ENCODE results near the gene TRPM2. TPM values are rescaled to one million over a fixed set of nuclear protein-coding genes. Genes with fewer than 3 reads are reported as not detected.

TRPM2 gene
- total and polyA plus RNA-seq, 10 of the 15 experiments (the other 5 are each of a cell fraction or from before 2014, with no cell fraction given): 0.03 to 9.1 (median 2.6) TPM

DNA sequence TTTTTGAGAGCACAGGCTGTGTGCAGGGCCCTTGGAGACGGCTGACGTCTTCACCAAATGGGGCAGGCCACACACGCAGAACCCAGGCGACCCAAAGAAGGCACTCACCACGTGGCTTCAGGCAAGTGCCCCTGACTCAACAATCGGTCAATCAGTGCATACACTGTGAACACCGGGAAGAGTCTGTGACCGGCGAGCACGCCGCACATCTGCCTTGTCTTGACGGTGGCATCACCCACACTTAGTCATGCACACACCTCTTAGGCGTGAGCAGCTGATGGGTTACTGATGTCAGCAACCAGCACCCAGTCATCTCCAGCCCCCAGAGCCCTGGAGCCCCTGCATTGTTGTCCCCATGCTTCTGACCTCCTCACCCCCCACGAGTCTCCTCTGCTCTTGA, 97.0 kb downstream of the TRPM2 start:
- FAIRE-seq: no peak
- ATAC-seq: no peak
- no peak for DNase-seq (ENCODE audit: low read depth, low spot score)
- intact Hi-C loops (cut with micrococcal nuclease; ENCODE audit: unreplicated experiment): no loop called here
- no peak overlapping the region for H3K4me3 ChIP-seq
- TF ChIP-seq TCF3 (IDR thresholded peaks at IDR 0.05; ENCODE audit: borderline replicate concordance, insufficient read depth, low read depth, low read length) (no peak), EGR1 (IDR thresholded peaks at IDR 0.05; ENCODE audit: borderline replicate concordance in 1 of 2, low read depth in 2 of 2, low read length in 2 of 2) (no peak)
- TF ChIP-seq, protein P1, sequence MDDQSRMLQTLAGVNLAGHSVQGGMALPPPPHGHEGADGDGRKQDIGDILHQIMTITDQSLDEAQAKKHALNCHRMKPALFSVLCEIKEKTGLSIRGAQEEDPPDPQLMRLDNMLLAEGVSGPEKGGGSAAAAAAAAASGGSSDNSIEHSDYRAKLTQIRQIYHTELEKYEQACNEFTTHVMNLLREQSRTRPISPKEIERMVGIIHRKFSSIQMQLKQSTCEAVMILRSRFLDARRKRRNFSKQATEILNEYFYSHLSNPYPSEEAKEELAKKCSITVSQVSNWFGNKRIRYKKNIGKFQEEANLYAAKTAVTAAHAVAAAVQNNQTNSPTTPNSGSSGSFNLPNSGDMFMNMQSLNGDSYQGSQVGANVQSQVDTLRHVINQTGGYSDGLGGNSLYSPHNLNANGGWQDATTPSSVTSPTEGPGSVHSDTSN (IDR thresholded peaks at IDR 0.05; ENCODE audit: insufficient replicate concordance, low read depth, low read length): peak; percentile 46
- TF ChIP-seq, protein P2, sequence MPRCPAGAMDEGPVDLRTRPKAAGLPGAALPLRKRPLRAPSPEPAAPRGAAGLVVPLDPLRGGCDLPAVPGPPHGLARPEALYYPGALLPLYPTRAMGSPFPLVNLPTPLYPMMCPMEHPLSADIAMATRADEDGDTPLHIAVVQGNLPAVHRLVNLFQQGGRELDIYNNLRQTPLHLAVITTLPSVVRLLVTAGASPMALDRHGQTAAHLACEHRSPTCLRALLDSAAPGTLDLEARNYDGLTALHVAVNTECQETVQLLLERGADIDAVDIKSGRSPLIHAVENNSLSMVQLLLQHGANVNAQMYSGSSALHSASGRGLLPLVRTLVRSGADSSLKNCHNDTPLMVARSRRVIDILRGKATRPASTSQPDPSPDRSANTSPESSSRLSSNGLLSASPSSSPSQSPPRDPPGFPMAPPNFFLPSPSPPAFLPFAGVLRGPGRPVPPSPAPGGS (IDR thresholded peaks at IDR 0.05; ENCODE audit: borderline replicate concordance, insufficient read depth, low read depth, low read length, poor library complexity, severe bottlenecking): peak; percentile 85
- SMC1A ChIA-PET (ENCODE audit: uncharacterized antibody, unreplicated experiment): no interaction called here
- no peaks in the 10 kb centered on the region; a peak in 1 of 4 replicates for H3K27me3 ChIP-seq (replicated peaks in 1 of 2; ENCODE audit: control insufficient read depth in 2 of 2, insufficient read depth in 2 of 2, low read length in 1 of 2)
- no peaks in the 10 kb centered on the region for H4K20me1 ChIP-seq (ENCODE audit: control insufficient read depth, insufficient read depth)
- no peaks in the 10 kb centered on the region for H3K36me3 ChIP-seq (ENCODE audit: control insufficient read depth in 2 of 2, insufficient read depth in 2 of 2, low read length in 1 of 2)
- H3K79me2 ChIP-seq (ENCODE audit: control insufficient read depth, insufficient read depth, low read length): no peaks in the 10 kb centered on the region
- in situ Hi-C loops (cut with MboI): loop anchor here (5.0 kb wide), 1 partner anchor 73 kb away; no protein-coding TSS in a partner anchor
- no peak overlapping the region for H2AFZ ChIP-seq (ENCODE audit: control insufficient read depth, low read depth, low read length)
- H3K9ac ChIP-seq (ENCODE audit: control insufficient read depth, insufficient read depth, low read length): no peak overlapping the region
- RAD21 ChIA-PET (ENCODE audit: unreplicated experiment): no interaction called here
- WGBS (ENCODE audit: insufficient coverage, insufficient replicate concordance, low lambda C conversion rate, missing lambda C conversion rate): 34% methylated on average over 14 of the region's 14 CpGs
- POLR2A ChIA-PET: no interaction called here
- no TSS peak for BruUV-seq (replicated peaks)
- no peak overlapping the region for H3K4me2 ChIP-seq (ENCODE audit: control insufficient read depth, insufficient read depth)
- no peaks in the 10 kb centered on the region for H3K4me1 ChIP-seq (ENCODE audit: control insufficient read depth, insufficient read depth, low read length)
- CTCF ChIA-PET: no interaction called here
- no peak overlapping the region for H3K27ac ChIP-seq (ENCODE audit: control insufficient read depth, insufficient read depth)
- no peaks in the 10 kb centered on the region; the same call in 2 of the 3 replicates for H3K9me3 ChIP-seq (replicated peaks; ENCODE audit: control insufficient read depth, insufficient read depth, low read length)
